HepG2 (cell line): Measurements from ENCODE around the gene PITHD1. TPM values are rescaled to one million over a fixed set of nuclear protein-coding genes. Genes with fewer than 3 reads are reported as not detected.

Source experiments
- DMAP1 ChIP-seq: IDR thresholded peaks from 2 replicates; pipeline ENCODE4 v1.6.1; 2016
- HMGXB3 ChIP-seq: sonication (generic); formaldehyde crosslinking; IDR thresholded peaks from 2 replicates; pipeline ENCODE4 v1.4.0; 2020; ENCODE audit warnings: missing genetic modification reagents, borderline replicate concordance
- MBD4 ChIP-seq: IDR thresholded peaks from 2 replicates; pipeline ENCODE4 v1.6.1; 2012; ENCODE audit warnings: low read length, inconsistent platforms, borderline replicate concordance
- MED1 ChIP-seq: sonication (generic); formaldehyde crosslinking; IDR thresholded peaks from 2 replicates; pipeline ENCODE4 v1.4.0; 2020; ENCODE audit warnings: missing genetic modification reagents
- SETDB1 ChIP-seq: sonication (generic); formaldehyde crosslinking; IDR thresholded peaks from 2 replicates; pipeline ENCODE4 v1.5.1; 2020; ENCODE audit warnings: missing genetic modification reagents, mild to moderate bottlenecking, borderline replicate concordance
- SNAI1 ChIP-seq: sonication (generic); formaldehyde crosslinking; IDR thresholded peaks from 2 replicates; pipeline ENCODE4 v1.5.0; 2020; ENCODE audit warnings: mild to moderate bottlenecking, missing genetic modification reagents, borderline replicate concordance
- SP5 ChIP-seq: IDR thresholded peaks from 2 replicates; pipeline ENCODE4 v1.6.1; 2016; ENCODE audit warnings: low read depth, borderline replicate concordance
- ZBTB33 ChIP-seq: sonication (generic); formaldehyde crosslinking; IDR thresholded peaks from 2 replicates; pipeline ENCODE4 v1.4.0; 2020; ENCODE audit warnings: missing genetic modification reagents
- ZNF646 ChIP-seq: sonication (generic); formaldehyde crosslinking; IDR thresholded peaks from 2 replicates; pipeline ENCODE4 v1.9.0; 2021; ENCODE audit warnings: mild to moderate bottlenecking, missing genetic modification reagents
- ZNF724P ChIP-seq: sonication (generic); formaldehyde crosslinking; IDR thresholded peaks from 2 replicates; pipeline ENCODE4 v1.8.0; 2022; ENCODE audit warnings: missing genetic modification reagents, borderline replicate concordance
- ZNF800 ChIP-seq: sonication (generic); formaldehyde crosslinking; IDR thresholded peaks from 2 replicates; pipeline ENCODE4 v1.4.0; 2020; ENCODE audit warnings: missing genetic modification reagents
- polyA plus RNA-seq, 8 experiments: library from polyadenylated mRNA; depleted of rRNA in 3 of 8; stranded (reverse) in 7 of 8; unstranded in 1 of 8; fragments of >200 nt; fragmentation: Illumina TruSeq in 4 of 8; extraction: Trizol in 4 of 8; gene quantifications; 2 replicates each; pipeline versions ENCODE4 v1.2.1 to v1.2.3, GENCODE V29; 2011 to 2016; ENCODE audit warnings: low read depth in 4 of 8, missing spikeins in 1 of 8, mixed read lengths in 1 of 8; ENCODE audit not compliant: insufficient read depth in 1 of 8
- total RNA-seq, 5 experiments: library from RNA; depleted of rRNA; stranded (reverse); fragments of >200 nt; fragmentation: Illumina TruSeq; extraction: Trizol; gene quantifications; 2 replicates each; pipeline ENCODE4 v1.2.3, GENCODE V29; 2016; ENCODE audit warnings: low read depth in 1 of 5

Gene PITHD1
- total and polyA plus RNA-seq, 2 of the 13 experiments (the other 11 are each of a cell fraction or from before 2014, with no cell fraction given), result 28.0 to 37.3 TPM

GRCh38 chr1:23800400-23801337, 22.5 kb downstream of the PITHD1 start, which contains the start of gene GALE (continued):
- TF ChIP-seq ZNF646 (CRISPR knock-in tag) (0 out of 2 replicates have a peak, but pooled peaks have one; percentile 9), ZNF800 (CRISPR knock-in tag) (peak; percentile 49; the same call in 1 of the 2 replicates), SNAI1 (CRISPR knock-in tag) (no peak), HMGXB3 (CRISPR knock-in tag) (peak; percentile 30; the same call in 1 of the 2 replicates), SP5 (CRISPR knock-in tag) (peak; percentile 89), MED1 (CRISPR knock-in tag) (peak; percentile 67), ZNF724P (CRISPR knock-in tag) (peak; percentile 30; the same call in 1 of the 2 replicates), SETDB1 (CRISPR knock-in tag) (no peak), DMAP1 (CRISPR knock-in tag) (no peak; the same call in 1 of the 2 replicates), MBD4 (no peak), ZBTB33 (CRISPR knock-in tag) (no peak)
